ENCODE data around the gene PWWP2A.

PWWP2A gene

DNA sequence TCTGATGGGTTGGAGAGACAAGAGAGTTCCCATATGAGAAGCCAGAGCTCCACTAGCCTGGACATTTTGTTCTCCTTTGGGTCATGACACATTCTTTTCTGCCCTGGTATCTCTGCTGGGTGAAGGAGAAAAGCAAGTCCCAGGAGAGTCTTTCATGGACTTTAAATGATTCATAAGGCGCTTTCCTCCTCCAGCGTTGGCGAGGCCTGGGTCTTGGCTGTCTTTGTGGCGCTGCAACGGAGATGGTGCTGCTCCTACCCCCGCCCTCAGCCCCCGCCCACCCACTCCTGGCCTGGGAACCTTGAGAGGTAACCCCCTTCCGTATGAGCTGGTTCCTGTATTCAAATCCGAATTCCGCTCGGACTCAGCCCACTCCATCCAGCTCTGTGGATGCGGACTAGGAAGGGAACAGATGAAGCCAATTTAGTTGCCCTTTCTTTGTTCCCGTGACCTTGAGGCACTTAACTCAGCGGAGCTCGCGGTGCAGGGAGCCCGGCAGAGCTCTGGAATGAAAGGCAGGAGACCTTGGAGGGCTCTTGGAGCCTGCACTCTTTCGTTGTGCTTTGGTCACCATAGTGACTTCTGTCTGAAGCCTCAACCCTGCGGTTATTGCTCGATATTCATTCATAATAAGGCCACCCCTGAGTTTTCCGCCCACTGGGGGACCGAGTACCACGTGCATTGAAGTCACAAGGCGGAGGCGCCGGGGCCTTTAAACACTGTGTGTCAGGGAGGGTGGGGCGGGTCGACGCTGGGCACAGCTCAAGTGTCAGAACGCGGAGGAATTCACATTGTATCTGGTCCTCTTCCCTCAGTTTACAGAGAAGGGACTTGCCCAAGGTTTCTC, 14.0 kb upstream of the PWWP2A start:
- peak; percentile 35 for DNase-seq (ENCODE audit: low spot score)

DNA sequence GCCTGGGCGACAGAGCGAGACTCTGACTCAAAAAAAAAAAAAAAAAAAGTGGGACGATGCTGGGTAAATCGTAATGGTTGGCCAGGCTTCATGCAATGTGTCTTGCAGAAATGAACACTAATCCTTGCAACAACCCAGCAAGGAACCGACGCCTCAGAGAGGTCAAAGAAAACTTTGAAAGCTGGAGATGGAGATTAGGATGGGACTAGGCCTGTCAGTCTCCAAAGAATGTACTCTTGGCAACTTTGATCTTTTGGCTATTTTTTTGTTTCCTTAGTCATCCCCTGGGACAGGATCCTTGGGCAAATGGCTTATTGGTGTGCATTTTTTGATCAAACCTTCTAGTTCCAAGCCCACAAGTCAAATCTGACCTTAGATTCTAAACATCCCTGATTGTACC, 10.6 kb upstream of the PWWP2A start:
- DNase-seq (ENCODE audit: low spot score) = peak; percentile 26

DNA sequence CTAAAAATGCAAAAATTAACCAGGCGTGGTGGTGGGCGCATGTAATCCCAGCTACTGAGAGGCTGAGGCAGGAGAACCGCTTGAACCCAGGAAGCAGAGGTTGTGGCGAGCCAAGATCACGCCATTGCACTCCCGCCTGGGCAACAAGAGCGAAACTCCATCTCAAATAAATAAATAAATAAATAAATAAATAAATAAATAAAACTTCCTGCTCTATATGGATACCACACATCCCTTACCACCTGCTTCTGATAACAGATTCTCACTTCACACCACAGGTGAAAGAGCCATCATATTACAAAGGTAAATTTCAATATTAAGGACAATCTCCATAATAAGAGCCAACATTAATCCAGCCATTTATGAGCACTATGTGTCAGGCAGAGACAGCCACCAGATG, 9.4 kb upstream of the PWWP2A start:
- DNase-seq (ENCODE audit: low spot score) = no peak

DNA sequence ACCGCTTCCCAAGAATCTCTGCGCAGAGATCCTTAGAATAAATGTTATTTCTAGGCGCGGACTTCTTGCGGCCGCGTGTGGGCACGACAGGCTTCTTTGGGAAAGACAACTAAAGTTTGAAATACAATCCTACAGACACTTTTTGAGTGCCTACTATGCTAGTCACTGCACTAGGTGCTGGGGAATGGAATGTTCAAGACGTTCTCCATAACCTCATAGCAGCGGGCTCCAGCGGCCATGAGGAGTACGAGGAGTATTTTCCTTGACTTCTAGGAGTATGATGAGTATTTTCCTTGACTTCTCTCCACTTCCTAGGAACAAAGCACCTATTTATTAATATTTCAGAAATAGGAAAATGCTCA, 636 bp upstream of the PWWP2A start:
- DNase-seq (ENCODE audit: low spot score) = no peak

DNA sequence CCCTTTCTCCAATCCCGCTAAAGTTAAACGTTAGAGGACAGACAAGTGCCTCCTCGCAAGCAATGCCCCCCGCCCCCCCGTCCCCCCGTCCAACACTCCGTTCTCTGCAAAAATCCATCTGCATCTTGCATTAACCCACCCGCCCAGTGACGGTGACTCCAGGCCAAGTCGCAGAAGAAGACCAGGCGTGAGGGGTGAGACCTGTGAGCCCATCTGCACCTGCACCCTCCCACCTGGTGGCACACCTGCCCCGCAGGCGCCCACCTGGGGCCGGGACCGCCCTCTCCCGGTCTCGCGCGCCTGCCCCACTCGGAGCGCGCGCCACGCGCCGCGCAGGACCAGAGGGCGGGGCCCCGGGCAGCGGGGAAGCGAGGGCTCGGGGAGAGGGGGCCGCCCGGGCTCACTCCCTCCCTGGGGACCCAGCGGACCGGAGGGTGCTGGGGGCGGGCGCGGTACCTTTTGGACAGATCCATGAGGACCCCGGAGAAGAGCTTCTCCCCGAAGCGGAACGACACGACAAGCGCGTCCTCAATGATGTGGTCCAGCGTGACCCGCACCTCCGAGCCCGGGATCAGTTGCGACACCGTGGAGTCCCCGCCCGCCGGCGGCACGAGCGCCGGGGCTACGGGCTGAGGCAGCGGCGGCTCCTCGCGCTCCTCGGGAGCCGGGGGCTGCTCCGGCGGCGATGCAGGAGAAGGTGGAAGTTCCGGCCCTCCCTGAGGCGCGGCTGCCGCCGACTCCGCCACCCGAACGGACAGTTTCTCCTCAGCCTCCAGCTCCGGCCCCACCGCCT, 705 bp downstream of the PWWP2A start:
- DNase-seq (ENCODE audit: low spot score) = peak; percentile 42

DNA sequence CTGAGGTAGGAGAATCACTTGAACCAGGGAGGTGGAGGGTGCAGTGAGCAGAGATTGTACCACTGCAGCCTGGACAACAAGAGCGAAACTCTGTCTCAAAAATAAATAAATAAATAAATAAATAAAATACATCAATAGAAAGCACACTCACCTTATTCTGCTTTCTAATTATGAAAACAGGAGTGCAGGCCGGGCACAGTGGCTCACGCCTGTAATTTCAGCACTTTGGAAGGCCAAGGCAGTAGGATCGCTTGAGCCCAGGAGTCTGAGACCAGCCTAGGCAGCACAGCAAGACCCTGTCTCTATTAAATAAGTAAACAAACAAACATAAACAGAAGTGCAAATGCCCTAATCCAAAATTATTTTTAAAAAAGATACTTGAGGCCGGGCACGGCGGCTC, 2.3 kb downstream of the PWWP2A start:
- DNase-seq (ENCODE audit: low spot score) = no peak

DNA sequence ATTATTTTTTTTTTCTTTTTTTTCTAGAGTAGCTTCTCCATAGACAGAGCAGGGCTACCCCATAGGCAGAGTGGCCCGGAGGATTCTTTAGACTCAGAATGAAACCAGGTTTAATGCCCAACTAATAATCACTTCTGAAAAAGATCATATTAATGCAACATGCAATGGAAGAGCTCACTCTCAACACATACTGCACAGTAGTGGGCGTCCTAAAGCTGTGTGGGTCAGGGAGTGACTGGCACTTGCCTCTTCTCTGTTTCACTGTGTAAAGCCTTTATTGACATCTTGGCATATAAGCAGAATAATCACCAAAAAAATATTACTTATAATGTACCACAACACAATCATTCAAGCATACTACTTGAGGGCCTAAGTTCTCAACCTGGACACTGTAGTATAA, 11.1 kb downstream of the PWWP2A start:
- DNase-seq (ENCODE audit: low spot score) = no peak

DNA sequence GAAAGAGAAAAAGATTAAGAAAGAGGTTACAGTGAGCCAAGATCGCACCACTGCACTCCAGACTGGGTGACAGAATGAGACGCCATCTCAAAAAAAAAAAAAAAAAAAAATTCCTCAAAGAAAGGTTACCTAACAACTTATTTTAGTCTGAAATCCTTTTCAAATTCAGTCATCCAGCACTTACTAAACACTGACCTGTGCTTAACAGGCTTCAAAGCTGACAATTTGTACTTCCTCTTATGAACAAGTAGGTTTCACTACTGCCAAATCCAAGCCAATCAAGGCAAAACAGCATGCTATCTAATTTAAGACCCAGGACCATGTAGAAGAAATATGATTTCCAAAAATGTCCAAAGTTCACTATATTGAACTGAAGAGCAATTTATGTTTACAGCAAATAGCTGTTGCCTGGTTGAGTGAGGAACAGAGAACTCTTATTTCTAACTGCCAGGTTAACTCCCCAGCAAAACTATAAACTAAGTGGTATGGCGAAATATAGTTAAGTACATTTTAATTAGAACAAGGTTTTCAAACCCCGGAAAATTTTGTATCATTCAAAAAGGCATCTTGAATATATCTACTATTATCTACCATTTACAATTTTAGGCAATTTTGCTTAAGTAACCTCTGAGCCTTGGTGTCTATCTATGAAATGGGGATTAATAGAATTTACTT, 13.4 kb downstream of the PWWP2A start:
- no peak for DNase-seq (ENCODE audit: low spot score)

DNA sequence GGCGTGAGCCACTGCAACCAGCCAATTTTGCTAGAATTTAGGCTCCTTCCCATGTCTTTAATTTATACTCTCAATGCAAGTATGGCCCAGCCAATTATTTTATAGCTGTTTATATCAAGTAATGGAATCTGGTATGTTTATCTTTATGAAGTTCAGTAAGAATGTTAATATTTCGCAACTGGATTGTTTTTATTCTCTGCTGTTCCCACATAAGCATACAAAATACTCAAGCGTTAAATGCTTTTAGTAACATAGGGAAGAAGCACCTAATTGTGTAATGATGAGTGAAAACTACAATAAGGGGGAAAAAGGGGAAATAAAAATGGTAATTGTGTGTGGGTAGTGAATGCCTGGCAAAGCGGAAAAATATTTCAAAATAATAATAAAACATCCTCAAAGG, 21.3 kb downstream of the PWWP2A start:
- DNase-seq (ENCODE audit: low spot score) = no peak

DNA sequence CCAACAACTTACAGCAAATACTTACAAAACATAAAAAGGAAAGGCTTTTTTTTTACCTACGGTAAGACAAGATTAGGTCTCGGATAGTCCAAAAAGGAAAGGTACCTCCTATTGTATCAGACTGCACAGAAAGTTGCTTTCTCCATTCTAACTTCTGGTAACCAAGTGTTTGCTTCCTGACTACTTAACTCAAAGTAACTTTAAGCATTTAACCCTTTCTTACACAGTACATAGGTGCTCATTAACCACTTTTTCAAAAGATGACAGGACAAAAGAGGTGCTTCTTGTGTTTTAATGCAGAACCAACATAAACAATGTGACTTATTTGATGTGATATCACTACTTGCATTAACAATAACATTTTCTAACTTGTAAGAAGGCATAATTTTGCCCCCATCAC, 23.1 kb downstream of the PWWP2A start:
- no peak for DNase-seq (ENCODE audit: low spot score)

DNA sequence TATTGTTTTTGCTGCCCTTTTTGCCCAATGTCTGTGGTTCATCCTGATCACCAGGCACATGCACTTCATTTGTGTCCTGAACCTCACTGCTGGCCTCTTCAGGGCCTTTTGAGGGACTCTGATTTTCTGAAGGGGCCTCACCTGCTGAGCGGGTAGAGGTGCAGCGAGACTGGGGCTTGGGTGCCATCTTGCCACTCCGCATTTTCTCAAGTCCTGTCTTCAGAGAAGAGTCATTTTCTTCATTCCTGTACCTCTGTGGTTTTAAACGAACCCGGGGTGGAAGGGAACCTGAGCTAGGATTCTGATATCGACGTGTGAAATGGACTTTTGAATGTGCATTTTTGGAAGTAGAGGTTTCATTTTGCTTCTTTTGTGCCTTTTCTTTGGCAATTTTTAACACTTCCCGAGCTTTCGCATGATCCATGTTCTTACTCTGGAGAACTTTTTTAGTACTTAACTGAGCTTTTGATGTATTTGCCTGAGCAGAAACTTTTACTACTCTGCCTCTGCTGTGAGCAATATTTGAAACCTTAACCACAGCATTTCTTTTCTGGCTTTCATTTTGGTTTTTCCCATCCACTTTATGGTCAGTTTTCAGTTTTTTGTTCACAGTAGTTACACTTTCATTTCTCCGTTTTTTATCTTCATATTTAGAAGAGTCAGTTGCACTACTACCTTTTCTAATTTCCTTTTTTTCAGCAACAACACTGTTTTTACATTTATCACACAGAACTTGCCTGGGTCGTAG, 26.1 kb downstream of the PWWP2A start:
- DNase-seq (ENCODE audit: low spot score) = no peak

DNA sequence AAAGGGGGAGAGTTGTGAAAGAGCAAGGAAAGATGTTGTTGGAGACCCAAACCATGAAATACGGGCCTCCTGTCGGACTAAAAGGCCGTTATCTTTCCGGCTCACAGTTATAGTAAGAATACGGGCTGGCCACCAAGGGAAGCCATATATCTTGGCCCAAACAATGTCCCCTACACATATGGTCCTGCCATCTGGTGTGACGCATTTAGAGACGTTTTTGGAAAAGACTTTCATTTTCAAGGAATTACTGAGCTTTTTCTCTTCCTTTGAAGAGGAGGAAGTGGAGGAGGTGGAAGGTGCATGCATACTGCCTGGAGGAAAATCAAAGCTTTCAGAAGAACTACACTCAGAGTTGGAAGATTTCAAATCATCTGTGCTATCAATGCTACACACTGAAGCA, 26.7 kb downstream of the PWWP2A start:
- DNase-seq (ENCODE audit: low spot score) = no peak

DNA sequence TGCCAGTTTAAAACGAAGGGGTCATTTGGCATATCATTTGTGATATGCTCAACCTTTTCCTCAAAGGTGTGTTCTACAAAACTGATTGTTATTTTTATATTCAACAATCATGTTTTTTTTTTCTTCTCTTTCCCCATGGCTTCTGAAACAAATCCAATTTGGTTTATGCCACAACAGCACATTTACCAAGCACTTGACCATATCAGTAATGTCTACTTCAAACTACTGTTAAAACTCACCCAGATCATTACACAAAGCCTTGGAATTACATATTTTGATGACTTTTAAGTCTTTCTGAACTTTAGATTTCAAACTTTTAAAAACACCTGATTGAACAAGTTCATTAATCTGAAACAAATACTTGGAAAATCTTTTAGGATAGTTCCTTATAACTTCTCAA, 29.2 kb downstream of the PWWP2A start:
- no peak for DNase-seq (ENCODE audit: low spot score)

DNA sequence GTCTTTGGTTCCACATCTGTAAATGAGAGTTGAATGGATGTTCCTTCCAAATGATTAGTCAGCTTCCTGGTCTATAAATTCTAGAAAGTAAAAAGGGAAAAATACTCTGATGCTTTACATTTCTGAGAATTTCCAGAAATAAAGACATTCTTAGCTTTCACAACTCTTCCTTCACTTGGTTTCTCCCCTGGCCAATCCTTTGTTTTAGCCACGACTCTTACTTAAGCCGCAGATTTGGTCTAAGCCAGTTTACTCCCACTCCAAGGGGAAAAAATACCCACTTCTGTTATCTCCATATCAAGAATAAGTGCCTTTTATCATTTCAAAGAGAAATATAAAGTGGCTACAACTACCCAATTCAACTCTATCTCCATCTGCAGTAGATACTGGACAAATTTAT, 29.7 kb downstream of the PWWP2A start:
- no peak for DNase-seq (ENCODE audit: low spot score)

DNA sequence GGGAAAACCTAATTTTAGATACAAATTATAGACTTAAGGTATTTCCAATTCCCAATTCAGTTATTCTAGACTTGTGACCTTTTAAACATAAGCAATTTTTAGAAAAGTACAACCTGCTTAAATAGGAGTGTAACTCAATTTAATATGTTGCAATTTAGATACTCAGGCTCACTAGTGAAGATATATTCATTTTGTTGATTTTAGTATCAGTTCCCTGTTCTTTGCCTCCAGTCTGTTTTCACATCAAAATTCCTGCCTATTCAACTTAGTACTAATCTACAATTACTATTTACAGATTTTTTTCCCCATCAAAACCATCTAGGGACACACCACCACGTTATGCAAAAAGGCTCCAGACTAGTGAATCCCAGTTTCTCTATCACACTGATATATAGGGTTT, 30.4 kb downstream of the PWWP2A start:
- DNase-seq (ENCODE audit: low spot score) = no peak

DNA sequence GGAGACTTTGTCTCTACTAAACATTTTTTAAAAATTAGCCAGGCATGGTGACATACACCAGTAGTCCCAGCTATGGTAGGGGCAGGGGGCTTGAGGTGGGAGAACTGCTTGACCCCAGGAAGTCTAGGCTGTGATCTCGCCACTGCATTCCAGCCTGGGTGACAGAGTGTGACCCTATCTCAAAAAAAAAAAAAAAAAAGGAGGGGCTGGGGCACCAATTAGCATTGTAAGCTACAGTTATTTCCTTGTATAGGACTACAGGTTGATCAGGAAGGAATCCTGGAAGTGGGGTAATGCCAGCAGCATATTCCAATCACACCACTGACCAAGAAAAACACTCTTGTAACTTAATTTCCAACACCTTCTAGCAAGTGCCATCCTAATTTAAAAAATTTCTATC, 32.1 kb downstream of the PWWP2A start:
- DNase-seq (ENCODE audit: low spot score) = no peak

DNA sequence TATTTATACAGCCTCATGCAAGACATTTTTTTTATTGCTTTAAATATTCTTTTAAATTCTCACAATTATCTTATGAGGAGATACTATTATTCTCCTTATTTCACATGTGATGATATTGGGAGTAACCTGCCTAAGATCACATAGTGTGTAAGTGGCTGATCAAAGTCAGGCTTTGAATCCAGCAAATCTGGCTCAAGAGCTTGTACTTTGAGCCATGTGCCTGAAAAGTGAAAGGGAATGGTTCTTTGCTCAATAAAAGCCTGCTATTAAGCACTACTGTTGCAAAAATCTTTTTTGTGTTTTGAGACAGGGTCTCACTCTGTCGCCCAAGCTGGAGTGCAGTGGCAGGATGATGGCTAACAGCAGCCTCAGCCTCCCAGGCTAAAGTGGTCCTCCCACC, 35.1 kb downstream of the PWWP2A start:
- no peak for DNase-seq (ENCODE audit: low spot score)

DNA sequence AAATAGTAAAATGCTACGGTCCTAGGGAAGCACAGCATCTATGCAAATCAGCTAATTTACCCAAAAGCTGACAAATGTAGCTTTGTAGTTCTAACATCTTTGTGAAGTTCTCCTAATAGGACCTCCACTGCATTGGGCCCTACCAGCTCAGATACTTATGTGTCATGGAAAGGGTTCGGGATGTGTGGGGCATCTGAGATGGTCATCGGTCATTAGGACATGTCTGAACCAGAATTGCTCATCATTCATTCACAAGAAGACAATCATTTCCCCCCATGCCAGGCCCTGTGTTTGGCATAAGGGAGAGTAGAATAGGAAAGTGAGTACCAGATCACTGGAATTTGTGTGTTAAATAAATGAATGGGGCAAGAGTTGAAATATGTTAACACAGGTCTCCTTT, 35.7 kb downstream of the PWWP2A start:
- DNase-seq (ENCODE audit: low spot score) = peak; percentile 45

DNA sequence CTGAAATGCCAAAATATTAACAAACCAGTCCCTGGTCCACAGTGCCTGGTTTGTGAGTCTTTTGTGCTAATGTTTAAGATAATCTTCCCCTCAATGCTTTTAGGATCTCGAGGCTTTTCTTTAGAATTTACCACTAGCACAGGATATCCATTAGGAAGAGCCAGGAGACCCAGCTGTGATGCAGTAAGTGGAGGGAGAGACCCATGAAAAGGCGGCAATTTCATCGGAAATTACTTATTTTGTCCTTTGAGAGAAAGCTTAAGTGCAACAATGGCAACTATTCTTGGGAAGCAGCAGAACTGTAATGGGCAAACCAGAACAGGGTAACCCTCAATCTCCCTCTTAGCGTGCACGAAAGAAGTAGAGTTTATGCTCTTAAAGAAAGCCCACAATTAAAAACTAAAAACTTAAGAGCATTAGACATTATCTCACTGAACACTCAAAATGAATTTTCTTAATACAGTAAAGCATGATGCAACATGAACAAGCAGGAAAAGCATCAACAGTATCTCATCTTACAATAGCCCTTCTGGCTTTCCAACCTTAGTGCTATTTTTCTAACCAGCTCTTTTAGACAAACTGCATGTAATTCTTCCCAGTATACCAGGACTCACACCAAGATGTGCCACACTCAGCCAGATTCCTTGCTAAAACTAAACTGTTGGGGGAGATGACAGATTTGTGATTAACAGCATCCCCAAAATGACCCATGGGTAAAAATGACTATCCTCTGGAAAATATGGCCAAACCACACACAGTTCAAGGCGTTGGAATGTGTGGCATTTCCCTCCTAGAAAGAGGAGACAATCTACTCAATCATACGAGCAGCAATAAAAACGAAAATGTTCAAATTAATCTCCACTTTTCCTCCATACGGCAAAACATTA, 36.4 kb downstream of the PWWP2A start:
- peak; percentile 88 for DNase-seq (ENCODE audit: low spot score)

DNA sequence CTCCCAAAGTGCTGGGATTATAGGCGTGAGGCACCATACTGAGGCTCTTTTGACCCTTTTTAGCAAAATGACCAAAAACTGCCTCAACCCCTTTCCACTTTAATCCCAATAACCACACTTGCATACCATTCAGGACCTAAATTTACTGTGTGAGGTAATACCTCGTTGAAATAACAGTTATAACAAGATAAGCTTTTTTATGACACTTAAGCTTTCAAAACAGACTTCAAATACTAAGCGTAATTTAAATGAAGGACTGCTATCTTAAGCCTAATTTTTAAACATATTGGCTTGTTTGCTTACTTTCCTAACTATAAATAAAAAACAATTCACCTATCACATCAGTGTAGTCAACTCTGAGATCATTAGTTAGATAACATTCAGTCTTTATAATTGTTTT, 37.8 kb downstream of the PWWP2A start:
- DNase-seq (ENCODE audit: low spot score) = no peak

DNA sequence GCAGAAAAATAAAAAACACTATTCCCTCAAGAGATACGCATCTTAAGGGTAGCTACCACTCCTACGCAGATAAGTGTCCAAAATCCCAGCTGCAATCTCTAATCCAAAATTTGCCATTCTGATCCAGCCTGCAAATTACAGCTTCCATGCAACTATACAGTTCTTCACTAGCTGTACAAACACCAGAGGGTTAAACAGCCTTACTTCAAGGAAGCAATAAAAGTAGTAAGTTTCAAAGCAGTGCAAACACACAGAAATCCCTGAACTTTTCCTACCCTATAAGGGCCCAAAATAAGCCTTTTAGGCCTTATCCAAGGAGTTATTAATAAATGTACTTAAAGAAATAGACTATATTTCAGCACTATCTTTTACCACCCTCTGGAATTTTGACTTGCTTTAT, 39.5 kb downstream of the PWWP2A start:
- no peak for DNase-seq (ENCODE audit: low spot score)

All from AG08395 (cell line).